HEK293 (cell line): Measurements from ENCODE around the gene TNFRSF17.
A peak's percentile ranks its signal among the peaks of the same experiment; 100 is the strongest.

Source experiments
- CTCF ChIA-PET: fragments of 350-600 bp; formaldehyde crosslinking; extraction: SDS; loops from one replicate; lab custom pipeline; 2021; ENCODE audit warnings: antibody characterized with exemption; lab: Yijun Ruan, JAX
- POLR2A ChIA-PET: fragments of 300-600 bp; formaldehyde crosslinking; extraction: SDS; loops from one replicate; lab custom pipeline; 2020; ENCODE audit warnings: antibody characterized with exemption, inconsistent platforms; lab: Yijun Ruan, JAX
- H3K27ac ChIP-seq: fragments of 200-500 bp; sonication (Bioruptor generic); 2 replicates; pipeline ENCODE4 v1.5.1; 2014; ENCODE audit warnings: low read depth, low read length, control low read depth, inconsistent platforms; ENCODE audit errors: extremely low read depth
- H3K36me3 ChIP-seq, 2 experiments: fragments of 200-500 bp in 1 of 2; sonication (Bioruptor generic) in 1 of 2; 1 replicate in 1 of 2; 2 replicates in 1 of 2; pipeline ENCODE4 v1.5.1; 2014 to 2017; ENCODE audit warnings: inconsistent platforms in 2 of 2, low read length in 2 of 2; ENCODE audit not compliant: control insufficient read depth in 2 of 2, insufficient read depth in 1 of 2
- H3K4me1 ChIP-seq: fragments of 200-500 bp; sonication (Bioruptor generic); 2 replicates; pipeline ENCODE4 v1.5.1; 2014; ENCODE audit warnings: mild to moderate bottlenecking, low read length, inconsistent platforms; ENCODE audit not compliant: control insufficient read depth, insufficient read depth
- H3K4me3 ChIP-seq: 2 replicates; pipeline ENCODE4 v1.5.1; 2011; ENCODE audit warnings: low read depth, mild to moderate bottlenecking, control low read depth, low read length, moderate library complexity
- H3K9me3 ChIP-seq: fragments of 200-500 bp; sonication (Bioruptor generic); 2 replicates; pipeline ENCODE4 v1.5.1; 2014; ENCODE audit warnings: low read depth, low read length, inconsistent platforms; ENCODE audit not compliant: control insufficient read depth, insufficient read depth
- BCL11B ChIP-seq: fragments of 450-650 bp; formaldehyde crosslinking; IDR thresholded peaks from 2 replicates; pipeline ENCODE4 v1.5.1; 2016; ENCODE audit warnings: low read depth, missing biosample characterization, missing genetic modification characterization
- KLF10 ChIP-seq: fragments of 450-650 bp; IDR thresholded peaks from 2 replicates; pipeline ENCODE4 v1.5.1; 2018; ENCODE audit warnings: missing biosample characterization, mild to moderate bottlenecking, missing genetic modification characterization
- OSR2 ChIP-seq: fragments of 450-650 bp; formaldehyde crosslinking; IDR thresholded peaks from 2 replicates; pipeline ENCODE4 v1.5.1; 2016; ENCODE audit warnings: missing biosample characterization, missing genetic modification characterization
- SP7 ChIP-seq: fragments of 450-650 bp; formaldehyde crosslinking; IDR thresholded peaks from 2 replicates; pipeline ENCODE4 v1.5.1; 2016; ENCODE audit warnings: missing biosample characterization, missing genetic modification characterization
- ZBTB21 ChIP-seq: fragments of 450-650 bp; formaldehyde crosslinking; IDR thresholded peaks from 2 replicates; pipeline ENCODE4 v1.5.1; 2017; ENCODE audit warnings: missing biosample characterization, missing genetic modification characterization
- ZEB2 ChIP-seq: fragments of 450-650 bp; formaldehyde crosslinking; IDR thresholded peaks from 2 replicates; pipeline ENCODE4 v1.5.1; 2016; ENCODE audit warnings: missing biosample characterization, missing genetic modification characterization
- ZNF121 ChIP-seq: fragments of 450-650 bp; formaldehyde crosslinking; IDR thresholded peaks from 2 replicates; pipeline ENCODE4 v1.5.1; 2016; ENCODE audit warnings: missing biosample characterization, missing genetic modification characterization
- ZNF202 ChIP-seq: fragments of 450-650 bp; formaldehyde crosslinking; IDR thresholded peaks from 2 replicates; pipeline ENCODE4 v1.5.1; 2016; ENCODE audit warnings: missing biosample characterization, missing genetic modification characterization, borderline replicate concordance
- ZNF214 ChIP-seq: fragments of 450-650 bp; formaldehyde crosslinking; IDR thresholded peaks from 2 replicates; pipeline ENCODE4 v1.5.1; 2017; ENCODE audit warnings: missing biosample characterization, mild to moderate bottlenecking, missing genetic modification characterization, borderline replicate concordance
- ZNF248 ChIP-seq: fragments of 450-650 bp; formaldehyde crosslinking; IDR thresholded peaks from 2 replicates; pipeline ENCODE4 v1.5.1; 2017; ENCODE audit warnings: missing biosample characterization, missing genetic modification characterization
- ZNF274 ChIP-seq, 2 experiments: fragments of 200-500 bp in 1 of 2; fragments of 450-650 bp in 1 of 2; sonication (Bioruptor generic) in 1 of 2; formaldehyde crosslinking in 1 of 2; IDR thresholded peaks; 2 replicates each; pipeline versions ENCODE4 v1.5.1 to v1.6.1; 2014 to 2016; ENCODE audit warnings: borderline replicate concordance in 1 of 2, inconsistent platforms in 1 of 2, low read length in 1 of 2, missing biosample characterization in 1 of 2, missing genetic modification characterization in 1 of 2
- ZNF561 ChIP-seq: fragments of 450-650 bp; IDR thresholded peaks from 2 replicates; pipeline ENCODE4 v1.5.1; 2018; ENCODE audit warnings: missing biosample characterization, missing genetic modification characterization, borderline replicate concordance
- ZNF600 ChIP-seq: fragments of 450-650 bp; formaldehyde crosslinking; IDR thresholded peaks from 2 replicates; pipeline ENCODE4 v1.5.1; 2016; ENCODE audit warnings: missing biosample characterization, missing genetic modification characterization
- ZNF629 ChIP-seq: fragments of 450-650 bp; formaldehyde crosslinking; IDR thresholded peaks from 2 replicates; pipeline ENCODE4 v1.5.1; 2017; ENCODE audit warnings: missing biosample characterization, missing genetic modification characterization
- ZNF664 ChIP-seq: fragments of 450-650 bp; formaldehyde crosslinking; IDR thresholded peaks from 2 replicates; pipeline ENCODE4 v1.5.1; 2016; ENCODE audit warnings: missing biosample characterization, missing genetic modification characterization
- ZNF707 ChIP-seq: fragments of 450-650 bp; formaldehyde crosslinking; IDR thresholded peaks from 2 replicates; pipeline ENCODE4 v1.5.1; 2016; ENCODE audit warnings: missing biosample characterization, missing genetic modification characterization
- ZXDB ChIP-seq: fragments of 450-650 bp; formaldehyde crosslinking; IDR thresholded peaks from 2 replicates; pipeline ENCODE4 v1.5.1; 2016; ENCODE audit warnings: missing biosample characterization, missing genetic modification characterization
- TF ChIP-seq, protein P1 (sequence below): fragments of 450-650 bp; formaldehyde crosslinking; IDR thresholded peaks from 2 replicates; pipeline ENCODE4 v1.5.1; 2017; ENCODE audit warnings: missing biosample characterization, missing genetic modification characterization
- TF ChIP-seq, protein P2 (sequence below): fragments of 450-650 bp; IDR thresholded peaks from 2 replicates; pipeline ENCODE4 v1.5.1; 2018; ENCODE audit warnings: missing biosample characterization, missing genetic modification characterization
- TF ChIP-seq, protein P3 (sequence below): fragments of 450-650 bp; formaldehyde crosslinking; IDR thresholded peaks from 2 replicates; pipeline ENCODE4 v1.5.1; 2016; ENCODE audit warnings: missing biosample characterization, missing genetic modification characterization, borderline replicate concordance
- TF ChIP-seq, protein P4 (sequence below): fragments of 450-650 bp; formaldehyde crosslinking; IDR thresholded peaks from 2 replicates; pipeline ENCODE4 v1.5.1; 2016; ENCODE audit warnings: missing biosample characterization, missing genetic modification characterization
- TF ChIP-seq, protein P5 (sequence below): fragments of 450-650 bp; formaldehyde crosslinking; IDR thresholded peaks from 2 replicates; pipeline ENCODE4 v1.5.1; 2016; ENCODE audit warnings: missing biosample characterization, missing genetic modification characterization

The TNFRSF17 gene

DNA sequence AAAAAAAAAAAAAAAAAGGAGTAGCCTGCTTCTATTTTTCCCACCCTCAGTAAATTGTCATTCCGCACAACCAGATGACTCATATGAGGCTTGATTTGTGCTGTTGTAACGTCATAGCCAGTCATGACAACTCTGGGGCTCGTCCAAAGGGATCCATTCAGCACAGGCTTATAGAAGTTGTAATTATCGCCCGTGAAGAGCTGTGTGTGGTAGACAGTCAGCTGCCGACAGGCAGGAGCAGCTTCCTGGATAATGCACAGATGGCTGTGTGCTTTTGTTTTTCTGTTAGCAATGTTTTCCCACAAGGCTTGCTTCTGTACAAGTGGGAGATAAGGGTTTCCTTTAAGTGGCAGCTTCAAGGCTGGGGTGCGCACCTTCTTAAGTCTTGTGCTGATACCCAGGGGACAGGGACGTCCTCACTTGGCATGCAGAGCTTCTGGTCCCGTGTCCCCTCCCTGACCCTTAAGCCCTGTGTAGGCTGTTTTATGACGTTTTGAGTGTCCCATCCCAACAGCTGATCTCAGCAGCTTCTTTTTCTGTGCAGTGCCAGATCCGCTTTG is 37.5 kb downstream of the TNFRSF17 start:
- ChIA-PET CTCF (interaction anchor here (0.6 to 1.1 kb wide), 2 partner anchors 93 to 219 kb away, joined by 3 read pairs; no protein-coding TSS in a partner anchor), POLR2A (interaction anchor here (0.7 kb wide), 1 partner anchor 88 kb away, joined by 3 read pairs; no protein-coding TSS in a partner anchor)
- H3K4me1 ChIP-seq, result no peaks in the 10 kb centered on the region
- no peaks in the 10 kb centered on the region; a peak in 1 of 3 replicates for H3K36me3 ChIP-seq
- no peaks in the 10 kb centered on the region for H3K9me3 ChIP-seq
- H3K27ac ChIP-seq, result no peak overlapping the region
- no peak overlapping the region for H3K4me3 ChIP-seq
- TF ChIP-seq ZNF600 (tag by site-specific recombination), result peak; percentile 29; the same call in 1 of the 2 replicates
- TF ChIP-seq SP7 (tag by site-specific recombination), result peak; percentile 90
- no peak for TF ChIP-seq ZNF664
- TF ChIP-seq ZNF629 (tag by site-specific recombination), result peak; percentile 91
- TF ChIP-seq BCL11B (tag by site-specific recombination), result no peak
- TF ChIP-seq, protein P1, sequence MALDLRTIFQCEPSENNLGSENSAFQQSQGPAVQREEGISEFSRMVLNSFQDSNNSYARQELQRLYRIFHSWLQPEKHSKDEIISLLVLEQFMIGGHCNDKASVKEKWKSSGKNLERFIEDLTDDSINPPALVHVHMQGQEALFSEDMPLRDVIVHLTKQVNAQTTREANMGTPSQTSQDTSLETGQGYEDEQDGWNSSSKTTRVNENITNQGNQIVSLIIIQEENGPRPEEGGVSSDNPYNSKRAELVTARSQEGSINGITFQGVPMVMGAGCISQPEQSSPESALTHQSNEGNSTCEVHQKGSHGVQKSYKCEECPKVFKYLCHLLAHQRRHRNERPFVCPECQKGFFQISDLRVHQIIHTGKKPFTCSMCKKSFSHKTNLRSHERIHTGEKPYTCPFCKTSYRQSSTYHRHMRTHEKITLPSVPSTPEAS (tag by site-specific recombination), result no peak
- 0 out of 2 replicates have a peak, but pooled peaks have one; percentile 26 for TF ChIP-seq ZEB2 (tag by site-specific recombination)
- peak; percentile 62 for TF ChIP-seq KLF10 (tag by site-specific recombination)
- TF ChIP-seq OSR2 (tag by site-specific recombination), result peak; percentile 83
- TF ChIP-seq ZXDB (tag by site-specific recombination), result no peak
- TF ChIP-seq, protein P2, sequence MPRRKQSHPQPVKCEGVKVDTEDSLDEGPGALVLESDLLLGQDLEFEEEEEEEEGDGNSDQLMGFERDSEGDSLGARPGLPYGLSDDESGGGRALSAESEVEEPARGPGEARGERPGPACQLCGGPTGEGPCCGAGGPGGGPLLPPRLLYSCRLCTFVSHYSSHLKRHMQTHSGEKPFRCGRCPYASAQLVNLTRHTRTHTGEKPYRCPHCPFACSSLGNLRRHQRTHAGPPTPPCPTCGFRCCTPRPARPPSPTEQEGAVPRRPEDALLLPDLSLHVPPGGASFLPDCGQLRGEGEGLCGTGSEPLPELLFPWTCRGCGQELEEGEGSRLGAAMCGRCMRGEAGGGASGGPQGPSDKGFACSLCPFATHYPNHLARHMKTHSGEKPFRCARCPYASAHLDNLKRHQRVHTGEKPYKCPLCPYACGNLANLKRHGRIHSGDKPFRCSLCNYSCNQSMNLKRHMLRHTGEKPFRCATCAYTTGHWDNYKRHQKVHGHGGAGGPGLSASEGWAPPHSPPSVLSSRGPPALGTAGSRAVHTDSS (tag by site-specific recombination), result no peak
- TF ChIP-seq ZBTB21 (tag by site-specific recombination), result peak; percentile 84

DNA sequence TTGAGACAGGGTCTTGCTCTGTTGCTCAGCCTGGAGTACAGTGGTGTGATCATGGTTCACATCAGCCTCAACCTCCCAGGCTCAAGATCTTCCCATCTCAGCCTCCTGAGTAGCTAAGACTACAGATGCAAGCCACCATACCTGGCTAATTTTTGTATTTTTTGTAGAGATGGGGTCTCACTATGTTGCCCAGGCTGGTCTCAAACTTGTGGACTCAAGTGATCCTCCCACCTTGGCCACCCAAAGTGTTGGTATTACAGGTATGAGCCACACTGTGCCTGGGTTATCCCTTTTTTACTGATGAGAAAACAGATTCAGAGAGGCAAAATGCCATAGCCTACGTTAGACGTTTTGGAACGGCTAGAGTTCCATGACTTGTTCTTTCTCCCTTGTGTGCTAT is 41.6 kb downstream of the TNFRSF17 start:
- Histone ChIP-seq H3K4me3 (no peak overlapping the region), H3K4me1 (no peaks in the 10 kb centered on the region), H3K27ac (no peak overlapping the region), H3K36me3 (no peaks in the 10 kb centered on the region; a peak in 1 of 3 replicates), H3K9me3 (no peaks in the 10 kb centered on the region)
- TF ChIP-seq ZNF214 (tag by site-specific recombination), result no peak
- TF ChIP-seq ZNF121 (tag by site-specific recombination), result peak; percentile 37; the same call in 1 of the 2 replicates
- ChIA-PET POLR2A (no interaction called here), CTCF (no interaction called here)

DNA sequence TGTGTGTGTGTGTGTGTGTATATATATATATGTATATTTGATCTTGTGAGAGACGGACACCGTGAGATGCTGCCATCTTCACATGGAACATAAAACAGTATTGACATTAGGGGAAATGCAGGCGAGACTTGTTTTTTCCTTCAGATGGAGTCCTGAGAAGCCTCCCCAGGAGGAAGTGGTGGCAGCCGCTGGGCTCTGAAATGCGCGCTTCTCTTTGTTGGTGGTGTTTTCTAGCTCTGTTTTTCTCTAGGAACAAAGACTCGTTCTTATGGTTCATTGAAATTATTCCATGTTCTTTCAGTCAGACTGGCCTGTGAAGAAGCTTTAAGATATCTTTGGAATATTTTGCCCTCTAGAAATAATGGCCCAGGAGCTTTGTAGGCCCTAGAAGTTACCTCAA is 44.5 kb downstream of the TNFRSF17 start:
- no peak overlapping the region for H3K4me3 ChIP-seq
- CTCF ChIA-PET, result interaction anchor here (0.6 to 1.7 kb wide), 2 partner anchors 58 to 271 kb away, joined by 3 to 4 read pairs; no protein-coding TSS in a partner anchor
- no peaks in the 10 kb centered on the region for H3K36me3 ChIP-seq
- no peak overlapping the region for H3K27ac ChIP-seq
- POLR2A ChIA-PET, result interaction anchor here (0.6 kb wide), 1 partner anchor 75 kb away, joined by 3 read pairs; no protein-coding TSS in a partner anchor
- H3K9me3 ChIP-seq, result no peaks in the 10 kb centered on the region
- H3K4me1 ChIP-seq, result no peaks in the 10 kb centered on the region
- TF ChIP-seq ZNF248 (tag by site-specific recombination) (no peak), ZNF121 (tag by site-specific recombination) (no peak), ZNF707 (no peak), ZNF274 (IDR thresholded peaks at IDR 0.05; ENCODE audit: low read length) (no peak), ZNF274 (tag by site-specific recombination; IDR thresholded peaks at IDR 0.05; ENCODE audit: borderline replicate concordance) (no peak), ZNF202 (tag by site-specific recombination) (no peak), ZNF561 (tag by site-specific recombination) (no peak)
- TF ChIP-seq, protein P3, sequence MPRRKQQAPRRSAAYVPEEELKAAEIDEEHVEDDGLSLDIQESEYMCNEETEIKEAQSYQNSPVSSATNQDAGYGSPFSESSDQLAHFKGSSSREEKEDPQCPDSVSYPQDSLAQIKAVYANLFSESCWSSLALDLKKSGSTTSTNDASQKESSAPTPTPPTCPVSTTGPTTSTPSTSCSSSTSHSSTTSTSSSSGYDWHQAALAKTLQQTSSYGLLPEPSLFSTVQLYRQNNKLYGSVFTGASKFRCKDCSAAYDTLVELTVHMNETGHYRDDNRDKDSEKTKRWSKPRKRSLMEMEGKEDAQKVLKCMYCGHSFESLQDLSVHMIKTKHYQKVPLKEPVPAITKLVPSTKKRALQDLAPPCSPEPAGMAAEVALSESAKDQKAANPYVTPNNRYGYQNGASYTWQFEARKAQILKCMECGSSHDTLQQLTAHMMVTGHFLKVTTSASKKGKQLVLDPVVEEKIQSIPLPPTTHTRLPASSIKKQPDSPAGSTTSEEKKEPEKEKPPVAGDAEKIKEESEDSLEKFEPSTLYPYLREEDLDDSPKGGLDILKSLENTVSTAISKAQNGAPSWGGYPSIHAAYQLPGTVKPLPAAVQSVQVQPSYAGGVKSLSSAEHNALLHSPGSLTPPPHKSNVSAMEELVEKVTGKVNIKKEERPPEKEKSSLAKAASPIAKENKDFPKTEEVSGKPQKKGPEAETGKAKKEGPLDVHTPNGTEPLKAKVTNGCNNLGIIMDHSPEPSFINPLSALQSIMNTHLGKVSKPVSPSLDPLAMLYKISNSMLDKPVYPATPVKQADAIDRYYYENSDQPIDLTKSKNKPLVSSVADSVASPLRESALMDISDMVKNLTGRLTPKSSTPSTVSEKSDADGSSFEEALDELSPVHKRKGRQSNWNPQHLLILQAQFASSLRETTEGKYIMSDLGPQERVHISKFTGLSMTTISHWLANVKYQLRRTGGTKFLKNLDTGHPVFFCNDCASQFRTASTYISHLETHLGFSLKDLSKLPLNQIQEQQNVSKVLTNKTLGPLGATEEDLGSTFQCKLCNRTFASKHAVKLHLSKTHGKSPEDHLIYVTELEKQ, result no peak
- TF ChIP-seq, protein P4, sequence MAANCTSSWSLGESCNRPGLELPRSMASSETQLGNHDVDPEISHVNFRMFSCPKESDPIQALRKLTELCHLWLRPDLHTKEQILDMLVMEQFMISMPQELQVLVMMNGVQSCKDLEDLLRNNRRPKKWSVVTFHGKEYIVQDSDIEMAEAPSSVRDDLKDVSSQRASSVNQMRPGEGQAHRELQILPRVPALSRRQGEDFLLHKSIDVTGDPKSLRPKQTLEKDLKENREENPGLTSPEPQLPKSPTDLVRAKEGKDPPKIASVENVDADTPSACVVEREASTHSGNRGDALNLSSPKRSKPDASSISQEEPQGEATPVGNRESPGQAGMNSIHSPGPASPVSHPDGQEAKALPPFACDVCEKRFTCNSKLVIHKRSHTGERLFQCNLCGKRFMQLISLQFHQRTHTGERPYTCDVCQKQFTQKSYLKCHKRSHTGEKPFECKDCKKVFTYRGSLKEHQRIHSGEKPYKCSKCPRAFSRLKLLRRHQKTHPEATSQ (tag by site-specific recombination), result no peak
- TF ChIP-seq, protein P5, sequence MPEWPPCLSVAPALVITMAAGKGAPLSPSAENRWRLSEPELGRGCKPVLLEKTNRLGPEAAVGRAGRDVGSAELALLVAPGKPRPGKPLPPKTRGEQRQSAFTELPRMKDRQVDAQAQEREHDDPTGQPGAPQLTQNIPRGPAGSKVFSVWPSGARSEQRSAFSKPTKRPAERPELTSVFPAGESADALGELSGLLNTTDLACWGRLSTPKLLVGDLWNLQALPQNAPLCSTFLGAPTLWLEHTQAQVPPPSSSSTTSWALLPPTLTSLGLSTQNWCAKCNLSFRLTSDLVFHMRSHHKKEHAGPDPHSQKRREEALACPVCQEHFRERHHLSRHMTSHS (tag by site-specific recombination), result no peak
